Activated naive CD4-positive, alpha-beta T cell treated with anti-CD3 and anti-CD28 coated beads, Interleukin-2, amount 50 U/mL, for 72 hours (primary cell): ENCODE results near the gene DLGAP4. TPM values are rescaled to one million over a fixed set of nuclear protein-coding genes. Genes with fewer than 3 reads are reported as not detected.
A peak's percentile ranks its signal among the peaks of the same experiment; 100 is the strongest.
"Not testable (repeated sequence)": the region's sequence is repeated elsewhere in the genome, so short reads cannot be mapped to it uniquely, and the experiment has no call there.

Source experiments
- ATAC-seq, 2 donors: fragments of 150-1000 bp; cut with Tn5 transposase; 2 replicates each; pipeline ENCODE4 v1.10.0; 2021; ENCODE audit warnings: mild to moderate bottlenecking in 2 of 2, moderate library complexity in 2 of 2
- DNase-seq, 2 donors: peaks; one replicate each; pipeline ENCODE4 v3.0.0; 2021 to 2022; ENCODE audit warnings: low spot score in 2 of 2
- H3K27ac Mint-ChIP-seq, 2 donors: one replicate each; pipeline ENCODE4 v1.8.0; 2022; ENCODE audit warnings: mild to moderate bottlenecking in 2 of 2, mixed read lengths in 2 of 2
- H3K36me3 Mint-ChIP-seq, 2 donors: one replicate each; pipeline ENCODE4 v1.8.0; 2022; ENCODE audit warnings: mixed read lengths in 2 of 2
- H3K9me3 Mint-ChIP-seq, 2 donors: one replicate each; pipeline ENCODE4 v1.8.0; 2022; ENCODE audit warnings: mixed read lengths in 2 of 2
- total RNA-seq, 2 donors: library from RNA; stranded (reverse); gene quantifications; one replicate each; pipeline ENCODE4 v1.2.3, GENCODE V29; 2022

DLGAP4 gene
- total RNA-seq, 2 donors from 2014 or later: 29.7 to 40.2 TPM

- no peak for ATAC-seq
- H3K27ac Mint-ChIP-seq: peak overlapping the region in 1 of 2 donors; percentile 37
- H3K36me3 Mint-ChIP-seq: no peaks in the 10 kb centered on the region
- no peaks in the 10 kb centered on the region for H3K9me3 Mint-ChIP-seq
- DNase-seq: no peak
These were observed 65.1 kb downstream of the DLGAP4 start for GRCh38 chr20:36370991-36371790.

GRCh38 chr20:36372666-36373065 lies 66.5 kb downstream of the DLGAP4 start:
- Mint-ChIP-seq H3K27ac (no peak overlapping the region), H3K9me3 (no peaks in the 10 kb centered on the region), H3K36me3 (no peaks in the 10 kb centered on the region)
- ATAC-seq (no peak), DNase-seq (no peak)

GRCh38 chr20:36373089-36373488 lies 67.0 kb downstream of the DLGAP4 start:
- Mint-ChIP-seq H3K9me3 (no peaks in the 10 kb centered on the region), H3K36me3 (no peaks in the 10 kb centered on the region), H3K27ac (no peak overlapping the region)
- ATAC-seq: no peak
- no peak for DNase-seq

- Mint-ChIP-seq H3K36me3 (no peaks in the 10 kb centered on the region), H3K9me3 (no peaks in the 10 kb centered on the region), H3K27ac (no peak overlapping the region)
- no peak for ATAC-seq
- no peak for DNase-seq
These were observed 68.9 kb downstream of the DLGAP4 start for GRCh38 chr20:36374995-36375394.

GRCh38 chr20:36377348-36378326 lies 71.5 kb downstream of the DLGAP4 start:
- Mint-ChIP-seq H3K9me3 (no peaks in the 10 kb centered on the region), H3K36me3 (no peaks in the 10 kb centered on the region), H3K27ac (no peak overlapping the region)
- no peak for DNase-seq
- ATAC-seq: no peak

- no peak for DNase-seq
- Mint-ChIP-seq H3K27ac (no peak overlapping the region), H3K9me3 (no peaks in the 10 kb centered on the region), H3K36me3 (no peaks in the 10 kb centered on the region)
- ATAC-seq: no peak
These were observed 72.5 kb downstream of the DLGAP4 start for GRCh38 chr20:36378686-36379085.

GRCh38 chr20:36379914-36380313 lies 73.8 kb downstream of the DLGAP4 start:
- DNase-seq, H3K36me3 Mint-ChIP-seq, ATAC-seq, H3K27ac Mint-ChIP-seq, H3K9me3 Mint-ChIP-seq: not testable (repeated sequence)

GRCh38 chr20:36384022-36384619 lies 78.0 kb downstream of the DLGAP4 start:
- ATAC-seq: peak; percentile 59
- Mint-ChIP-seq H3K9me3 (no peaks in the 10 kb centered on the region), H3K36me3 (no peaks in the 10 kb centered on the region), H3K27ac (no peak overlapping the region)
- DNase-seq: peak in 1 of 2 donors; percentile 72

GRCh38 chr20:36385503-36385902 lies 79.4 kb downstream of the DLGAP4 start:
- Mint-ChIP-seq H3K36me3 (no peaks in the 10 kb centered on the region), H3K9me3 (no peaks in the 10 kb centered on the region), H3K27ac (no peak overlapping the region)
- DNase-seq (no peak), ATAC-seq (no peak)

- Mint-ChIP-seq H3K27ac (no peak overlapping the region), H3K9me3 (no peaks in the 10 kb centered on the region), H3K36me3 (no peaks in the 10 kb centered on the region)
- DNase-seq (no peak), ATAC-seq (no peak)
These were observed 80.1 kb downstream of the DLGAP4 start for GRCh38 chr20:36386236-36386635.

- ATAC-seq: no peak
- Mint-ChIP-seq H3K36me3 (no peaks in the 10 kb centered on the region), H3K27ac (no peak overlapping the region), H3K9me3 (no peaks in the 10 kb centered on the region)
- DNase-seq: no peak
These were observed 84.1 kb downstream of the DLGAP4 start for GRCh38 chr20:36390269-36390668.

GRCh38 chr20:36390719-36391415 lies 84.7 kb downstream of the DLGAP4 start:
- Mint-ChIP-seq H3K27ac (no peak overlapping the region), H3K36me3 (no peaks in the 10 kb centered on the region), H3K9me3 (no peaks in the 10 kb centered on the region)
- DNase-seq (no peak), ATAC-seq (no peak)

- Mint-ChIP-seq H3K27ac (no peak overlapping the region), H3K9me3 (peaks cover 0 to 4% of the 10 kb centered on the region in 2 donors), H3K36me3 (no peaks in the 10 kb centered on the region)
- ATAC-seq (no peak), DNase-seq (no peak)
These were observed 85.3 kb downstream of the DLGAP4 start for GRCh38 chr20:36391456-36391855.

GRCh38 chr20:36391955-36392354 lies 85.8 kb downstream of the DLGAP4 start:
- Mint-ChIP-seq H3K27ac (no peak overlapping the region), H3K36me3 (no peaks in the 10 kb centered on the region), H3K9me3 (peaks cover 0 to 6% of the 10 kb centered on the region in 2 donors)
- ATAC-seq (no peak), DNase-seq (no peak)

- DNase-seq: no peak
- no peaks in the 10 kb centered on the region for H3K36me3 Mint-ChIP-seq
- ATAC-seq: no peak
- no peak overlapping the region for H3K27ac Mint-ChIP-seq
- peaks cover 0 to 6% of the 10 kb centered on the region in 2 donors for H3K9me3 Mint-ChIP-seq
These were observed 86.8 kb downstream of the DLGAP4 start for GRCh38 chr20:36392989-36393388.

GRCh38 chr20:36394340-36394965 lies 88.3 kb downstream of the DLGAP4 start:
- Mint-ChIP-seq H3K27ac (no peak overlapping the region), H3K36me3 (no peaks in the 10 kb centered on the region), H3K9me3 (peaks cover 0 to 6% of the 10 kb centered on the region in 2 donors)
- DNase-seq: no peak
- ATAC-seq: no peak
